CD8-positive, alpha-beta memory T cell (primary cell): Measurements from ENCODE around the gene TXNL4A. TPM values are rescaled to one million over a fixed set of nuclear protein-coding genes. Genes with fewer than 3 reads are reported as not detected.
"Not testable (repeated sequence)": the region's sequence is repeated elsewhere in the genome, so short reads cannot be mapped to it uniquely, and the experiment has no call there.

Experiments
- CTCF ChIA-PET: fragments of 350-600 bp; sonication (Branson Sonifier 250); formaldehyde crosslinking; loops from one replicate; lab custom pipeline; 2021; ENCODE audit warnings: antibody characterized with exemption; lab: Charles Lee
- POLR2A ChIA-PET: fragments of 350-600 bp; sonication (Branson Sonifier 250); formaldehyde crosslinking; loops from one replicate; lab custom pipeline; 2021; ENCODE audit warnings: antibody characterized with exemption; lab: Charles Lee
- DNase-seq, 5 donors: peaks; one replicate each; pipeline versions ENCODE4 v3.0.0 to v3.0.0-alpha.2; 2020 to 2022; ENCODE audit warnings: mixed read lengths in 1 of 5
- H3K27ac ChIP-seq: one replicate; pipeline ENCODE4 v1.7.0; 2013; ENCODE audit warnings: low read depth, mild to moderate bottlenecking, low read length, moderate library complexity
- H3K27me3 ChIP-seq: 2 replicates; pipeline ENCODE4 v1.7.0; 2013; ENCODE audit warnings: low read length, mild to moderate bottlenecking; ENCODE audit not compliant: insufficient read depth, poor library complexity, severe bottlenecking
- H3K36me3 ChIP-seq: 2 replicates; pipeline ENCODE4 v1.7.0; 2013; ENCODE audit warnings: mild to moderate bottlenecking, low read length, moderate library complexity; ENCODE audit not compliant: insufficient read depth
- H3K4me1 ChIP-seq: 2 replicates; pipeline ENCODE4 v1.7.0; 2013; ENCODE audit warnings: mild to moderate bottlenecking, low read length, moderate library complexity; ENCODE audit not compliant: insufficient read depth
- H3K4me3 ChIP-seq: 2 replicates; pipeline ENCODE4 v1.7.0; 2013; ENCODE audit warnings: mild to moderate bottlenecking, low read length
- H3K9me3 ChIP-seq: 2 replicates; pipeline ENCODE4 v1.7.0; 2013; ENCODE audit warnings: mild to moderate bottlenecking, low read length
- H3K27ac Mint-ChIP-seq, 8 donors: one replicate each; pipeline ENCODE4 v1.8.0; 2020 to 2021; ENCODE audit warnings: mixed read lengths in 8 of 8, mild to moderate bottlenecking in 6 of 8, inconsistent platforms in 3 of 8, moderate library complexity in 3 of 8
- H3K27me3 Mint-ChIP-seq, 2 donors: one replicate each; pipeline ENCODE4 v1.8.0; 2020 to 2021; ENCODE audit warnings: mixed read lengths in 2 of 2, mild to moderate bottlenecking in 1 of 2, moderate library complexity in 1 of 2
- H3K36me3 Mint-ChIP-seq, 3 donors: one replicate each; pipeline ENCODE4 v1.8.0; 2020 to 2021; ENCODE audit warnings: mixed read lengths in 3 of 3, inconsistent platforms in 1 of 3, mild to moderate bottlenecking in 1 of 3
- H3K4me1 Mint-ChIP-seq, 3 donors: one replicate each; pipeline ENCODE4 v1.8.0; 2020 to 2021; ENCODE audit warnings: mixed read lengths in 3 of 3, inconsistent platforms in 1 of 3, mild to moderate bottlenecking in 1 of 3
- H3K4me3 Mint-ChIP-seq, 7 donors: one replicate each; pipeline ENCODE4 v1.8.0; 2020 to 2021; ENCODE audit warnings: mixed read lengths in 7 of 7, mild to moderate bottlenecking in 6 of 7, moderate library complexity in 4 of 7, inconsistent platforms in 2 of 7
- H3K9me3 Mint-ChIP-seq, 5 donors: one replicate each; pipeline ENCODE4 v1.8.0; 2020 to 2022; ENCODE audit warnings: mixed read lengths in 5 of 5, mild to moderate bottlenecking in 3 of 5, moderate library complexity in 2 of 5, inconsistent platforms in 1 of 5
- polyA plus RNA-seq: library from polyadenylated mRNA; unstranded; fragments of 300-500 nt; fragmentation: Illumina TruSeq; gene quantifications from one replicate; pipeline ENCODE4 v1.2.3, GENCODE V29; 2021
- total RNA-seq, 2 experiments: library from RNA; stranded (reverse); gene quantifications; one replicate each; pipeline ENCODE4 v1.2.3, GENCODE V29; 2021

Gene TXNL4A
- total and polyA plus RNA-seq, 3 experiments from 2014 or later, result 198 to 260 (median 202) TPM

GRCh38 chr18:79962311-79962710 is 26.1 kb downstream of the TXNL4A start:
- H3K36me3 ChIP-seq, result no peaks in the 10 kb centered on the region
- CTCF ChIA-PET, result interaction anchor here (1.3 to 1.6 kb wide), 3 partner anchors 11 to 196 kb away, joined by 3 to 4 read pairs (median 4); partner anchors contain the start of gene SLC66A2
- no peak for DNase-seq
- H3K4me1 ChIP-seq, result peaks cover 35% of the 10 kb centered on the region
- POLR2A ChIA-PET, result interaction anchor here (1.1 kb wide), 1 partner anchor 11 kb away, joined by 5 read pairs; the partner anchor contains the start of gene SLC66A2
- H3K9me3 ChIP-seq, result no peaks in the 10 kb centered on the region
- no peak overlapping the region for H3K27ac ChIP-seq
- no peak overlapping the region for H3K4me3 ChIP-seq
- Mint-ChIP-seq H3K9me3 (no peaks in the 10 kb centered on the region), H3K4me1 (peaks cover 30 to 44% (median 34%) of the 10 kb centered on the region in 3 donors), H3K27me3 (peaks cover 0 to 7% of the 10 kb centered on the region in 2 donors), H3K27ac (peak overlapping the region in 5 of 8 donors; percentile 82 to 98 (median 96)), H3K4me3 (no peak overlapping the region), H3K36me3 (peaks cover 0 to 7% (median 0%) of the 10 kb centered on the region in 3 donors)
- H3K27me3 ChIP-seq, result no peaks in the 10 kb centered on the region

- ChIA-PET POLR2A (interaction anchor here (1.1 kb wide), 1 partner anchor 10 kb away, joined by 5 read pairs; the partner anchor contains the start of gene SLC66A2), CTCF (interaction anchor here (1.3 to 1.6 kb wide), 3 partner anchors 10 to 196 kb away, joined by 3 to 4 read pairs (median 4); partner anchors contain the start of gene SLC66A2)
- peaks cover 0 to 3% (median 0%) of the 10 kb centered on the region in 3 donors for H3K36me3 Mint-ChIP-seq
- H3K27ac ChIP-seq, result no peak overlapping the region
- H3K27ac Mint-ChIP-seq, result peak overlapping the region in 2 of 8 donors; percentile 36 to 94
- no peaks in the 10 kb centered on the region for H3K9me3 Mint-ChIP-seq
- no peaks in the 10 kb centered on the region for H3K36me3 ChIP-seq
- H3K4me1 Mint-ChIP-seq, result peaks cover 27 to 40% (median 34%) of the 10 kb centered on the region in 3 donors
- no peak for DNase-seq
- no peaks in the 10 kb centered on the region for H3K9me3 ChIP-seq
- H3K27me3 Mint-ChIP-seq, result peaks cover 0 to 7% of the 10 kb centered on the region in 2 donors
- peak overlapping the region in 1 of 7 donors; percentile 3 for H3K4me3 Mint-ChIP-seq
- H3K27me3 ChIP-seq, result no peaks in the 10 kb centered on the region
- H3K4me1 ChIP-seq, result peaks cover 35% of the 10 kb centered on the region
- no peak overlapping the region for H3K4me3 ChIP-seq
These were observed 26.7 kb downstream of the TXNL4A start for GRCh38 chr18:79961527-79962291.

GRCh38 chr18:79960921-79961526 is 27.3 kb downstream of the TXNL4A start:
- Histone ChIP-seq H3K9me3 (no peaks in the 10 kb centered on the region), H3K4me1 (peaks cover 35% of the 10 kb centered on the region), H3K4me3 (no peak overlapping the region), H3K27me3 (no peaks in the 10 kb centered on the region), H3K27ac (no peak overlapping the region), H3K36me3 (no peaks in the 10 kb centered on the region)
- ChIA-PET CTCF (interaction anchor here (1.3 to 1.6 kb wide), 3 partner anchors 9 to 197 kb away, joined by 3 to 4 read pairs (median 4); partner anchors contain the start of gene SLC66A2), POLR2A (no interaction called here)
- H3K36me3 Mint-ChIP-seq, result peaks cover 0 to 3% (median 0%) of the 10 kb centered on the region in 3 donors
- peaks cover 0 to 7% of the 10 kb centered on the region in 2 donors for H3K27me3 Mint-ChIP-seq
- no peak for DNase-seq
- H3K9me3 Mint-ChIP-seq, result no peaks in the 10 kb centered on the region
- peaks cover 27 to 40% (median 34%) of the 10 kb centered on the region in 3 donors for H3K4me1 Mint-ChIP-seq
- H3K27ac Mint-ChIP-seq, result peak overlapping the region in 2 of 8 donors; percentile 36 to 53
- H3K4me3 Mint-ChIP-seq, result peak overlapping the region in 3 of 7 donors; percentile 3 to 65 (median 56)

GRCh38 chr18:79960161-79960801 is 28.1 kb downstream of the TXNL4A start:
- POLR2A ChIA-PET, H3K9me3 ChIP-seq, H3K27ac ChIP-seq, H3K4me3 ChIP-seq, CTCF ChIA-PET, H3K9me3 Mint-ChIP-seq, H3K36me3 ChIP-seq, H3K27me3 Mint-ChIP-seq, H3K27me3 ChIP-seq, H3K36me3 Mint-ChIP-seq: not testable (repeated sequence)
- peak in 1 of 5 donors; percentile 49 for DNase-seq
- H3K4me3 Mint-ChIP-seq, result peak overlapping the region in 4 of 7 donors; percentile 24 to 65 (median 43)
- peaks cover 32% of the 10 kb centered on the region for H3K4me1 ChIP-seq
- peaks cover 24 to 35% (median 28%) of the 10 kb centered on the region in 3 donors for H3K4me1 Mint-ChIP-seq
- H3K27ac Mint-ChIP-seq, result peak overlapping the region in 4 of 8 donors; percentile 53 to 80 (median 68)

GRCh38 chr18:79958981-79959380 is 29.4 kb downstream of the TXNL4A start:
- Mint-ChIP-seq H3K4me3 (no peak overlapping the region), H3K36me3 (no peaks in the 10 kb centered on the region), H3K9me3 (no peaks in the 10 kb centered on the region), H3K27me3 (peaks cover 0 to 7% of the 10 kb centered on the region in 2 donors), H3K27ac (no peak overlapping the region), H3K4me1 (peaks cover 20 to 31% (median 26%) of the 10 kb centered on the region in 3 donors)
- POLR2A ChIA-PET, result no interaction called here
- H3K36me3 ChIP-seq, result no peaks in the 10 kb centered on the region
- no peak for DNase-seq
- CTCF ChIA-PET, result no interaction called here
- no peaks in the 10 kb centered on the region for H3K27me3 ChIP-seq
- H3K27ac ChIP-seq, result no peak overlapping the region
- H3K9me3 ChIP-seq, result no peaks in the 10 kb centered on the region
- peaks cover 24% of the 10 kb centered on the region for H3K4me1 ChIP-seq
- no peak overlapping the region for H3K4me3 ChIP-seq

GRCh38 chr18:79956276-79956675 is 32.1 kb downstream of the TXNL4A start:
- no peaks in the 10 kb centered on the region for H3K27me3 ChIP-seq
- POLR2A ChIA-PET, result no interaction called here
- no peak overlapping the region for H3K4me3 ChIP-seq
- Mint-ChIP-seq H3K9me3 (no peaks in the 10 kb centered on the region), H3K36me3 (no peaks in the 10 kb centered on the region), H3K4me1 (peaks cover 7 to 12% (median 7%) of the 10 kb centered on the region in 3 donors), H3K27ac (peak overlapping the region in 2 of 8 donors; percentile 29 to 73), H3K4me3 (peak overlapping the region in 1 of 7 donors; percentile 19), H3K27me3 (no peaks in the 10 kb centered on the region)
- CTCF ChIA-PET, result no interaction called here
- H3K36me3 ChIP-seq, result no peaks in the 10 kb centered on the region
- no peaks in the 10 kb centered on the region for H3K9me3 ChIP-seq
- H3K27ac ChIP-seq, result no peak overlapping the region
- no peak for DNase-seq
- peaks cover 13% of the 10 kb centered on the region for H3K4me1 ChIP-seq

- Histone ChIP-seq H3K4me3 (no peak overlapping the region), H3K4me1 (peaks cover 10% of the 10 kb centered on the region), H3K27me3 (no peaks in the 10 kb centered on the region), H3K36me3 (no peaks in the 10 kb centered on the region), H3K27ac (no peak overlapping the region), H3K9me3 (no peaks in the 10 kb centered on the region)
- no peaks in the 10 kb centered on the region for H3K9me3 Mint-ChIP-seq
- CTCF ChIA-PET, result no interaction called here
- no peak for DNase-seq
- no peak overlapping the region for H3K27ac Mint-ChIP-seq
- H3K27me3 Mint-ChIP-seq, result no peaks in the 10 kb centered on the region
- POLR2A ChIA-PET, result no interaction called here
- H3K4me3 Mint-ChIP-seq, result peak overlapping the region in 1 of 7 donors; percentile 19
- peaks cover 7 to 9% (median 8%) of the 10 kb centered on the region in 3 donors for H3K4me1 Mint-ChIP-seq
- H3K36me3 Mint-ChIP-seq, result no peaks in the 10 kb centered on the region
These were observed 32.9 kb downstream of the TXNL4A start for GRCh38 chr18:79955302-79956075.
